Endometrial microvascular endothelial cells (primary cell): Measurements from ENCODE around the gene SMIM29. TPM values are rescaled to one million over a fixed set of nuclear protein-coding genes. Genes with fewer than 3 reads are reported as not detected.

Experiments used
- in situ Hi-C: cut with HindIII; loops from 2 replicates; pipeline ENCODE4 v1.10.0; 2017; ENCODE audit warnings: low sequenced_read_pairs, low pct_unique_long_range_greater_than_20kb; ENCODE audit errors: inconsistent ontology term
- total RNA-seq: library from RNA; depleted of rRNA; stranded (reverse); fragments of >200 nt; gene quantifications from one replicate; pipeline ENCODE4 v1.2.3, GENCODE V29; 2015; ENCODE audit errors: inconsistent ontology term

The SMIM29 gene
- total RNA-seq, 1 donor from 2014 or later, result 32.1 TPM

GRCh38 chr6:34202329-34203201, 46.2 kb downstream of the SMIM29 start:
- in situ Hi-C loops, result no loop called here

- in situ Hi-C loops, result no loop called here
These were observed 47.2 kb downstream of the SMIM29 start for GRCh38 chr6:34201455-34202107.

- in situ Hi-C loops, result no loop called here
These were observed 48.4 kb downstream of the SMIM29 start for GRCh38 chr6:34200340-34200971.

GRCh38 chr6:34196833-34197195, 52.0 kb downstream of the SMIM29 start:
- in situ Hi-C loops, result no loop called here

Other genes with a start within 250 kb of the SMIM29 start
- gene GRM4, start 102.9 kb downstream of the SMIM29 start, total RNA-seq, result not detected
- gene HMGA1, start 12.1 kb downstream of the SMIM29 start, total RNA-seq, result 939 TPM
- gene NUDT3, start 143.7 kb upstream of the SMIM29 start, total RNA-seq, result 28.3 TPM
- gene RPS10, start 177.1 kb upstream of the SMIM29 start, total RNA-seq, result 2,811 TPM
- not detected for gene PACSIN1, start 217.1 kb upstream of the SMIM29 start, total RNA-seq